ENCODE measurements around the gene TUT4. TPM values are rescaled to one million over a fixed set of nuclear protein-coding genes. Genes with fewer than 3 reads are reported as not detected.

The TUT4 gene
- total RNA-seq, 3 donors from 2014 or later (not counting 1 experiment from before 2014, with no cell fraction given), result 124 to 156 (median 125) TPM

- peaks cover 33% of the 10 kb centered on the region for H3K36me3 ChIP-seq (ENCODE audit: control insufficient read depth, insufficient read depth, low read length)
- H3K9me3 ChIP-seq (ENCODE audit: control insufficient read depth, insufficient read depth, low read length), result no peaks in the 10 kb centered on the region
- no peak for TF ChIP-seq CTCF (IDR thresholded peaks at IDR 0.05)
- Mint-ChIP-seq H3K4me3 (no peak overlapping the region), H3K9me3 (no peaks in the 10 kb centered on the region), H3K4me1 (no peaks in the 10 kb centered on the region), H3K27ac (peak overlapping the region in 1 of 2 donors; percentile 32), H3K27me3 (ENCODE audit: low read depth in 2 of 2) (no peaks in the 10 kb centered on the region), H3K36me3 (no peaks in the 10 kb centered on the region)
- no peak for ATAC-seq
- no peak for DNase-seq
- H3K4me1 ChIP-seq (ENCODE audit: control insufficient read depth, insufficient read depth, low read length), result no peaks in the 10 kb centered on the region
- no peak overlapping the region for H3K27ac ChIP-seq (ENCODE audit: low read length)
- WGBS (ENCODE audit: insufficient coverage), result 100% methylated on average over 2 of the region's 2 CpGs
- no peaks in the 10 kb centered on the region for H3K27me3 ChIP-seq (ENCODE audit: control insufficient read depth, insufficient read depth, low read length)
- H3K4me3 ChIP-seq (ENCODE audit: low read length), result no peak overlapping the region
- intact Hi-C loops (cut with micrococcal nuclease), result loop anchor here (10.0 kb wide), 1 partner anchor 197 kb away; no protein-coding TSS in a partner anchor
Observed at GRCh38 chr1:52487632-52488031, 65.3 kb downstream of the TUT4 start.

DNA sequence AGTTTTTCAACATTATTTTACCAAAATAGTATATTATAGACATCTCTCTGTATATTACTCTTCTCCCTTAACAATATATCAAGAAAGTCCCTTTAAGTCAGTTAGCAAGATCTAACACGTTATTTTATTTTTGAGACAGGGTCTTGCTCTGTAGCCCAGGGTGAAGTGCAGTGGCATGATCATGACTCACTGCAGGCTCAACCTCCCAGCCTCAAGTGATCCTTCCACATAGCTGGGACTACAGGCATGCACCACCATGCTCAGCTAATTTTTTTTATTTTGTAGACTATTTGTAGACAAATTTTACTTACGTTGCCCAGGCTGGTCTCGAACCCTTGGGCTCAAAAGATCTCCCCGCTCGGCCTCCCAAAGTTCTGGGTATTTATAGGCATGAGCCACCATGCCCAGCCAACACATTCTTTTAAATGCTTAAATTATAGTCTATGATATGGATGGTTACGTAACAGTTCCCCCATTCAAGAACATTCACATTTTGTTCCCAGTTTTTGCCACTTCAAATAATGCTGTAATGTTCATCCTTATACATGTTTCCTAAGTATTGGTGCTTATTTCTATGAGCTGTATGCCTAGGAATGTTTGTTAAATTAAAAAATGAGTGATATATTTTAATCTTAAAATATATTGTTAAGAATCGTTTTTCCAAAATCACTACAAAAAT, 70.4 kb downstream of the TUT4 start:
- Mint-ChIP-seq H3K4me1 (no peaks in the 10 kb centered on the region), H3K27me3 (ENCODE audit: low read depth in 2 of 2) (no peaks in the 10 kb centered on the region), H3K4me3 (no peak overlapping the region), H3K27ac (no peak overlapping the region), H3K9me3 (no peaks in the 10 kb centered on the region), H3K36me3 (no peaks in the 10 kb centered on the region)
- 98% methylated on average over 5 of the region's 7 CpGs for WGBS (ENCODE audit: insufficient coverage)
- peaks cover 22% of the 10 kb centered on the region for H3K36me3 ChIP-seq (ENCODE audit: control insufficient read depth, insufficient read depth, low read length)
- no peaks in the 10 kb centered on the region for H3K4me1 ChIP-seq (ENCODE audit: control insufficient read depth, insufficient read depth, low read length)
- DNase-seq (no peak), ATAC-seq (no peak)
- no peak overlapping the region for H3K4me3 ChIP-seq (ENCODE audit: low read length)
- no peak overlapping the region for H3K27ac ChIP-seq (ENCODE audit: low read length)
- no peaks in the 10 kb centered on the region for H3K9me3 ChIP-seq (ENCODE audit: control insufficient read depth, insufficient read depth, low read length)
- no peaks in the 10 kb centered on the region for H3K27me3 ChIP-seq (ENCODE audit: control insufficient read depth, insufficient read depth, low read length)
- TF ChIP-seq CTCF (IDR thresholded peaks at IDR 0.05), result no peak
- intact Hi-C loops (cut with micrococcal nuclease), result loop anchor here (10.0 kb wide), 1 partner anchor 202 kb away; no protein-coding TSS in a partner anchor

DNA sequence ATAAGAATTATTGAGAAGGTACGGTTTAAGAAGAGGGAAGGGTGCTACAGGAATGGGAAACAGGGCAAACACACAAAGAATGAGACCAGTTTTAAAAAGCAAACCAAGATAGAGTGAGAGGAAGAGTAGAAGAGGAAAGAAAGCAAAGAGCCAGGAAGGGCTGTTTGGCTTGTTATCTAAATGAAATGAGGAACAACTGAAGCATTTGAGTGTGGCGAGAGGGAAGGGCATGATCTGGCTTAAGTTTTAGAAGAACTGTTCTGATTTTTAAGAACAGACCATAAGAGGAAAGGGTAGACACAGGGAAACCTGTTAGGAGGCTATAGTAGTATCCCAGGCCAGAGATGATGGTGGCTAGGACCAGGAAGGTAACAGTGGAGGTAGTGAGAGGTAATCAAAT, 73.8 kb downstream of the TUT4 start:
- Mint-ChIP-seq H3K4me1 (no peaks in the 10 kb centered on the region), H3K27me3 (ENCODE audit: low read depth in 2 of 2) (no peaks in the 10 kb centered on the region), H3K36me3 (no peaks in the 10 kb centered on the region), H3K9me3 (no peaks in the 10 kb centered on the region), H3K27ac (no peak overlapping the region), H3K4me3 (no peak overlapping the region)
- intact Hi-C loops (cut with micrococcal nuclease), result no loop called here
- no peak for DNase-seq
- Histone ChIP-seq H3K4me1 (ENCODE audit: control insufficient read depth, insufficient read depth, low read length) (no peaks in the 10 kb centered on the region), H3K27ac (ENCODE audit: low read length) (no peak overlapping the region), H3K4me3 (ENCODE audit: low read length) (no peak overlapping the region), H3K36me3 (ENCODE audit: control insufficient read depth, insufficient read depth, low read length) (peaks cover 33% of the 10 kb centered on the region), H3K27me3 (ENCODE audit: control insufficient read depth, insufficient read depth, low read length) (no peaks in the 10 kb centered on the region), H3K9me3 (ENCODE audit: control insufficient read depth, insufficient read depth, low read length) (no peaks in the 10 kb centered on the region)
- WGBS (ENCODE audit: insufficient coverage), result 73% methylated on average over 2 of the region's 2 CpGs
- ATAC-seq, result no peak
- no peak for TF ChIP-seq CTCF (IDR thresholded peaks at IDR 0.05)

DNA sequence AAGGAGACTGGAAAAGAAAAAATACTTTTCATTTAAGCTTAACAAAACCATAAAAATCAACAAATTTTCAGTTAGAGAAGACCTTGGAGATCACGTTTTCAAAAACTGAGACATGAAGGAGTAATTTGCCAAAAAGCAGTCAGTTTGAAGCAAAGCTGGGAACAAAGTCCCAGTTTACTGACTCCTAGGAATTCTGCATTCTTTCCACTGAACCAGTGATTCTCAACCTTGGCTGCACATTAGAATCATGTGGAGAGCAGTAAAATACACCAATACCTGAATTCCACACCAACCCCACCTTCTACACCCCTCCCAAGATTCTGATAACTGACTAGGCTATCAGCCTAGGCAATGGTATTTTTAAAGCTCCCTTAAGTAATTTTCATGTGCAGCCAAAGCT, 75.0 kb downstream of the TUT4 start:
- no peaks in the 10 kb centered on the region for H3K9me3 ChIP-seq (ENCODE audit: control insufficient read depth, insufficient read depth, low read length)
- no peaks in the 10 kb centered on the region for H3K9me3 Mint-ChIP-seq
- no peaks in the 10 kb centered on the region for H3K4me1 Mint-ChIP-seq
- ATAC-seq, result no peak
- no peak overlapping the region for H3K4me3 ChIP-seq (ENCODE audit: low read length)
- DNase-seq, result no peak
- no peak overlapping the region for H3K4me3 Mint-ChIP-seq
- H3K27me3 ChIP-seq (ENCODE audit: control insufficient read depth, insufficient read depth, low read length), result no peaks in the 10 kb centered on the region
- H3K27me3 Mint-ChIP-seq (ENCODE audit: low read depth in 2 of 2), result no peaks in the 10 kb centered on the region
- intact Hi-C loops (cut with micrococcal nuclease), result no loop called here
- H3K27ac ChIP-seq (ENCODE audit: low read length), result no peak overlapping the region
- peaks cover 36% of the 10 kb centered on the region for H3K36me3 ChIP-seq (ENCODE audit: control insufficient read depth, insufficient read depth, low read length)
- H3K36me3 Mint-ChIP-seq, result no peaks in the 10 kb centered on the region
- H3K27ac Mint-ChIP-seq, result no peak overlapping the region
- 100% methylated on average over 1 of the region's 1 CpG for WGBS (ENCODE audit: insufficient coverage)
- no peak for TF ChIP-seq CTCF (IDR thresholded peaks at IDR 0.05)
- H3K4me1 ChIP-seq (ENCODE audit: control insufficient read depth, insufficient read depth, low read length), result no peaks in the 10 kb centered on the region

Measured in natural killer cell (primary cell).